WTC11 (cell line): Measurements from ENCODE around the gene SRPX2. TPM values are rescaled to one million over a fixed set of nuclear protein-coding genes. Genes with fewer than 3 reads are reported as not detected.

Experiments
- ATAC-seq: fragments of 200-7000 bp; cut with Tn5 transposase; 2 replicates; pipeline ENCODE4 v1.10.0; 2021; ENCODE audit warnings: mild to moderate bottlenecking, moderate library complexity
- CTCF ChIA-PET: fragments of 300-600 bp; sonication (Branson Sonifier 250); formaldehyde crosslinking; loops from one replicate; lab custom pipeline; 2021; ENCODE audit warnings: antibody characterized with exemption; lab: Charles Lee
- POLR2A ChIA-PET: fragments of 350-600 bp; sonication (Branson Sonifier 250); formaldehyde crosslinking; loops from one replicate; lab custom pipeline; 2021; ENCODE audit warnings: antibody characterized with exemption; lab: Charles Lee
- DNase-seq: peaks from one replicate; pipeline ENCODE4 v3.0.0; 2021; ENCODE audit warnings: low spot score
- H3K27ac Mint-ChIP-seq: 2 replicates; pipeline ENCODE4 v1.8.0; 2021; ENCODE audit warnings: mixed read lengths
- H3K27me3 Mint-ChIP-seq: 2 replicates; pipeline ENCODE4 v1.8.0; 2021; ENCODE audit warnings: low read depth, mild to moderate bottlenecking, moderate library complexity, mixed read lengths
- H3K36me3 Mint-ChIP-seq: 2 replicates; pipeline ENCODE4 v1.8.0; 2021; ENCODE audit warnings: mixed read lengths
- H3K4me1 Mint-ChIP-seq: 2 replicates; pipeline ENCODE4 v1.8.0; 2022; ENCODE audit warnings: mixed read lengths
- H3K4me3 Mint-ChIP-seq: 2 replicates; pipeline ENCODE4 v1.8.0; 2021; ENCODE audit warnings: mild to moderate bottlenecking, moderate library complexity, mixed read lengths
- H3K9me3 Mint-ChIP-seq: 2 replicates; pipeline ENCODE4 v1.8.0; 2021; ENCODE audit warnings: mixed read lengths
- ATF1 ChIP-seq: sonication (generic); formaldehyde crosslinking; IDR thresholded peaks from 2 replicates; pipeline ENCODE4 v1.8.1; 2023; ENCODE audit warnings: mild to moderate bottlenecking, moderate library complexity, missing genetic modification reagents
- ETV6 ChIP-seq: sonication (generic); formaldehyde crosslinking; IDR thresholded peaks from 2 replicates; pipeline ENCODE4 v1.8.1; 2022; ENCODE audit warnings: mild to moderate bottlenecking, missing genetic modification reagents
- HMGA2 ChIP-seq: fragments of 250-450 bp; sonication (Bioruptor Pico); IDR thresholded peaks from 2 replicates; pipeline ENCODE4 v1.4.0; 2021; ENCODE audit warnings: mild to moderate bottlenecking, moderate library complexity
- JAZF1 ChIP-seq: fragments of 250-450 bp; sonication (Bioruptor Pico); IDR thresholded peaks from 2 replicates; pipeline ENCODE4 v1.9.0; 2021; ENCODE audit warnings: moderate library complexity, mild to moderate bottlenecking, inconsistent platforms
- NR3C1 ChIP-seq: sonication (generic); formaldehyde crosslinking; conservative IDR thresholded peaks from 2 replicates; pipeline ENCODE4 v1.8.1; 2023; ENCODE audit warnings: low read depth, mild to moderate bottlenecking, missing genetic modification reagents
- PRRX2 ChIP-seq: fragments of 250-450 bp; sonication (Bioruptor Pico); IDR thresholded peaks from 2 replicates; pipeline ENCODE4 v1.8.0; 2021; ENCODE audit warnings: mild to moderate bottlenecking
- RORB ChIP-seq: fragments of 250-450 bp; sonication (Bioruptor Pico); IDR thresholded peaks from 2 replicates; pipeline ENCODE4 v1.9.0; 2021; ENCODE audit warnings: mild to moderate bottlenecking
- SMAD4 ChIP-seq: sonication (generic); formaldehyde crosslinking; IDR thresholded peaks from 2 replicates; pipeline ENCODE4 v1.8.0; 2022; ENCODE audit warnings: mild to moderate bottlenecking, missing genetic modification reagents
- SP1 ChIP-seq: sonication (generic); formaldehyde crosslinking; conservative IDR thresholded peaks from 2 replicates; pipeline ENCODE4 v1.8.1; 2022; ENCODE audit warnings: missing genetic modification reagents
- TCF7 ChIP-seq: sonication (generic); formaldehyde crosslinking; IDR thresholded peaks from 2 replicates; pipeline ENCODE4 v1.8.0; 2022; ENCODE audit warnings: mild to moderate bottlenecking, low read depth, missing genetic modification reagents, moderate library complexity
- TEAD4 ChIP-seq: sonication (generic); formaldehyde crosslinking; IDR thresholded peaks from 2 replicates; pipeline ENCODE4 v1.8.0; 2022; ENCODE audit warnings: mild to moderate bottlenecking, missing genetic modification reagents
- ZNF138 ChIP-seq: sonication (generic); formaldehyde crosslinking; conservative IDR thresholded peaks from 2 replicates; pipeline ENCODE4 v1.8.1; 2022; ENCODE audit warnings: mild to moderate bottlenecking, moderate library complexity, missing genetic modification reagents
- ZNF317 ChIP-seq: sonication (generic); formaldehyde crosslinking; IDR thresholded peaks from 2 replicates; pipeline ENCODE4 v1.8.1; 2023; ENCODE audit warnings: low read depth, mild to moderate bottlenecking, moderate library complexity, missing genetic modification reagents, borderline replicate concordance
- ZNF396 ChIP-seq: fragments of 250-450 bp; sonication (Bioruptor Pico); IDR thresholded peaks from 2 replicates; pipeline ENCODE4 v1.8.0; 2021; ENCODE audit warnings: mild to moderate bottlenecking, moderate library complexity, borderline replicate concordance
- ZNF671 ChIP-seq: fragments of 250-450 bp; sonication (Bioruptor Pico); IDR thresholded peaks from 2 replicates; pipeline ENCODE4 v1.8.0; 2021; ENCODE audit warnings: mild to moderate bottlenecking
- total RNA-seq: library from RNA; stranded (reverse); gene quantifications from 3 replicates; pipeline ENCODE4 v1.2.3, GENCODE V29; 2021
- TF ChIP-seq, protein P1 (sequence below): sonication (generic); formaldehyde crosslinking; IDR thresholded peaks from 2 replicates; pipeline ENCODE4 v1.8.1; 2023; ENCODE audit warnings: mild to moderate bottlenecking, missing genetic modification reagents, moderate library complexity
- TF ChIP-seq, protein P2 (sequence below): fragments of 200-600 bp; IDR thresholded peaks from 2 replicates; pipeline ENCODE4 v1.8.0; 2022; ENCODE audit warnings: antibody characterized with exemption
- TF ChIP-seq, protein P3 (sequence below): fragments of 250-450 bp; sonication (Bioruptor Pico); IDR thresholded peaks from 2 replicates; pipeline ENCODE4 v2.1.2; 2022; ENCODE audit warnings: mild to moderate bottlenecking, moderate library complexity
- TF ChIP-seq, protein P4 (sequence below): sonication (generic); formaldehyde crosslinking; IDR thresholded peaks from 2 replicates; pipeline ENCODE4 v1.8.1; 2022; ENCODE audit warnings: low read depth, missing genetic modification reagents, borderline replicate concordance
- TF ChIP-seq, protein P5 (sequence below): sonication (generic); formaldehyde crosslinking; IDR thresholded peaks from 2 replicates; pipeline ENCODE4 v1.8.0; 2022; ENCODE audit warnings: mild to moderate bottlenecking, missing genetic modification reagents

Gene SRPX2
- total RNA-seq, 1 experiment from 2014 or later = 0.24 TPM

DNA sequence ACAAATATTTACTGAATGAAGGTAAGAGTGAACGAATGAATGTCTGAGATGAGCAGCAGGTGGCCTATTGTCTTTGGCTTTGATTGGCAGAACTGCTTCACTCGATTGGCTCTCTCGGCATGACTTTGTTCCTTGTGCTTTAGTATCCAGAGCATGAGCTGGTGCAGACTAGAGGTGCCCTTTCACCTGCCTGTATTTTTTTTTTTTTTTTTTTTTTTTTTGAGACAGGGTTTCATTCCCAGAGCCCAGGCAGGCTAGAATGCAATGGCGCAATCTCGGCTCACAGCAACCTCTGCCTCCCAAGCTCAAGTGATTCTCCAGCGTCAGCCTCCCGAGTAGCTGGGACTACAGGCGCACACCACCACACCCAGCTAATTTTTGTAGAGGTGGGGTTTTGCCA is 38.9 kb downstream of the SRPX2 start:
- no peaks in the 10 kb centered on the region for H3K9me3 Mint-ChIP-seq
- no peak overlapping the region for H3K4me3 Mint-ChIP-seq
- no peak for TF ChIP-seq ETV6
- TF ChIP-seq ZNF138 (CRISPR knock-in tag) = no peak
- TF ChIP-seq SP1 = no peak
- no peak for TF ChIP-seq HMGA2 (CRISPR knock-in tag)
- TF ChIP-seq, protein P1, sequence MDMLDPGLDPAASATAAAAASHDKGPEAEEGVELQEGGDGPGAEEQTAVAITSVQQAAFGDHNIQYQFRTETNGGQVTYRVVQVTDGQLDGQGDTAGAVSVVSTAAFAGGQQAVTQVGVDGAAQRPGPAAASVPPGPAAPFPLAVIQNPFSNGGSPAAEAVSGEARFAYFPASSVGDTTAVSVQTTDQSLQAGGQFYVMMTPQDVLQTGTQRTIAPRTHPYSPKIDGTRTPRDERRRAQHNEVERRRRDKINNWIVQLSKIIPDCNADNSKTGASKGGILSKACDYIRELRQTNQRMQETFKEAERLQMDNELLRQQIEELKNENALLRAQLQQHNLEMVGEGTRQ (CRISPR knock-in tag) = no peak
- TF ChIP-seq ZNF317 = no peak
- H3K36me3 Mint-ChIP-seq = no peaks in the 10 kb centered on the region
- no peak for DNase-seq
- ChIA-PET POLR2A (no interaction called here), CTCF (interaction anchor here (0.6 to 7.1 kb wide), 3 partner anchors 12 to 85 kb away, joined by 3 to 167 read pairs (median 4); no protein-coding TSS in a partner anchor)
- no peak overlapping the region for H3K27ac Mint-ChIP-seq
- H3K27me3 Mint-ChIP-seq = no peaks in the 10 kb centered on the region; the same call in 1 of the 2 replicates
- H3K4me1 Mint-ChIP-seq = peaks cover 2% of the 10 kb centered on the region; the same call in 1 of the 2 replicates
- no peak for ATAC-seq

DNA sequence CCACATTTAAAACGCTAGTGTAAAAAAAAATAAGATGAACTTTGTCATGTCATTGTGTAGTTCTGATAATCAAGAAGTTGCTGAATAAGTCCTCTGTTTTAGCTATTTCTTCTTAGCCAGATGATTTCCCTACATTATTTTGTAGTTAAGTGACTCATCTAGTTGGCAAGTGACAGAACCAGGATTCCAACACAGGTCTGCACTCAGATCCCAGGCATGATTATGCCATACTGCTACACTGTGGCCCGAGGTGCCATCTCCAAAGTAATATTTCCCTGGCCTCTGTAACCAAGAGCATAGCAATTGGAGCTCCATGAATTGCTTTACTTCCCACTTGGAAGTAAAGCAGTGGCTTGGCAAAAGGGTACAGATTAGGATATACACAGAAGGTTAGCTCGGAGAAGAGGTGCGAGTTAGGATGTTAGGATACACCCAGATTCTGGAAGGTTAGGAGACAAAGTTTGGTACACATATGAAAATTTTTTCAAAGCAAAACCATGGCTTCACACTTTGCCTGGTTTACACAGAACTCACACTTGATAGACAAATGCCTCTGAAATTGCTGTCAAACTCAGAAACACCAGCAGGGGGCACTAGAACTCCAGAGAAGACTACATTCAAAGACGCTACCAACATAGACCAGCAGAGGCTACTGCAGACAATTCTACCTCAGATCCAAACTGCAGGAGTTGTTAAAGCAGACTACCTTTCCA is 41.4 kb downstream of the SRPX2 start:
- Mint-ChIP-seq H3K4me3 (no peak overlapping the region), H3K36me3 (no peaks in the 10 kb centered on the region), H3K27ac (no peak overlapping the region), H3K9me3 (no peaks in the 10 kb centered on the region), H3K27me3 (no peaks in the 10 kb centered on the region; the same call in 1 of the 2 replicates), H3K4me1 (no peaks in the 10 kb centered on the region)
- ATAC-seq (peak; percentile 76), DNase-seq (peak; percentile 67)
- TF ChIP-seq JAZF1 (CRISPR knock-in tag) = no peak
- TF ChIP-seq NR3C1 (CRISPR knock-in tag) = no peak
- TF ChIP-seq PRRX2 = no peak
- TF ChIP-seq, protein P2, sequence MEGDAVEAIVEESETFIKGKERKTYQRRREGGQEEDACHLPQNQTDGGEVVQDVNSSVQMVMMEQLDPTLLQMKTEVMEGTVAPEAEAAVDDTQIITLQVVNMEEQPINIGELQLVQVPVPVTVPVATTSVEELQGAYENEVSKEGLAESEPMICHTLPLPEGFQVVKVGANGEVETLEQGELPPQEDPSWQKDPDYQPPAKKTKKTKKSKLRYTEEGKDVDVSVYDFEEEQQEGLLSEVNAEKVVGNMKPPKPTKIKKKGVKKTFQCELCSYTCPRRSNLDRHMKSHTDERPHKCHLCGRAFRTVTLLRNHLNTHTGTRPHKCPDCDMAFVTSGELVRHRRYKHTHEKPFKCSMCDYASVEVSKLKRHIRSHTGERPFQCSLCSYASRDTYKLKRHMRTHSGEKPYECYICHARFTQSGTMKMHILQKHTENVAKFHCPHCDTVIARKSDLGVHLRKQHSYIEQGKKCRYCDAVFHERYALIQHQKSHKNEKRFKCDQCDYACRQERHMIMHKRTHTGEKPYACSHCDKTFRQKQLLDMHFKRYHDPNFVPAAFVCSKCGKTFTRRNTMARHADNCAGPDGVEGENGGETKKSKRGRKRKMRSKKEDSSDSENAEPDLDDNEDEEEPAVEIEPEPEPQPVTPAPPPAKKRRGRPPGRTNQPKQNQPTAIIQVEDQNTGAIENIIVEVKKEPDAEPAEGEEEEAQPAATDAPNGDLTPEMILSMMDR = peak; percentile 51
- POLR2A ChIA-PET = interaction anchor here (0.7 kb wide), 1 partner anchor 11 kb away, joined by 5 read pairs; no protein-coding TSS in a partner anchor
- CTCF ChIA-PET = interaction anchor here (0.6 to 7.1 kb wide), 10 partner anchors 11 to 317 kb away, joined by 3 to 167 read pairs (median 4); partner anchors contain the start of gene SYTL4

- no peak overlapping the region for H3K27ac Mint-ChIP-seq
- DNase-seq (no peak), ATAC-seq (no peak)
- TF ChIP-seq ZNF396 (no peak), TEAD4 (CRISPR knock-in tag) (no peak), ZNF671 (CRISPR knock-in tag) (no peak), ATF1 (CRISPR knock-in tag) (no peak), RORB (no peak), PRRX2 (no peak), SMAD4 (no peak), TCF7 (no peak), NR3C1 (CRISPR knock-in tag) (no peak)
- TF ChIP-seq, protein P3, sequence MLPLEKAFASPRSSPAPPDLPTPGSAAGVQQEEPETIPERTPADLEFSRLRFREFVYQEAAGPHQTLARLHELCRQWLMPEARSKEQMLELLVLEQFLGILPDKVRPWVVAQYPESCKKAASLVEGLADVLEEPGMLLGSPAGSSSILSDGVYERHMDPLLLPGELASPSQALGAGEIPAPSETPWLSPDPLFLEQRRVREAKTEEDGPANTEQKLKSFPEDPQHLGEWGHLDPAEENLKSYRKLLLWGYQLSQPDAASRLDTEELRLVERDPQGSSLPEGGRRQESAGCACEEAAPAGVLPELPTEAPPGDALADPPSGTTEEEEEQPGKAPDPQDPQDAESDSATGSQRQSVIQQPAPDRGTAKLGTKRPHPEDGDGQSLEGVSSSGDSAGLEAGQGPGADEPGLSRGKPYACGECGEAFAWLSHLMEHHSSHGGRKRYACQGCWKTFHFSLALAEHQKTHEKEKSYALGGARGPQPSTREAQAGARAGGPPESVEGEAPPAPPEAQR (CRISPR knock-in tag) = no peak
- TF ChIP-seq, protein P4, sequence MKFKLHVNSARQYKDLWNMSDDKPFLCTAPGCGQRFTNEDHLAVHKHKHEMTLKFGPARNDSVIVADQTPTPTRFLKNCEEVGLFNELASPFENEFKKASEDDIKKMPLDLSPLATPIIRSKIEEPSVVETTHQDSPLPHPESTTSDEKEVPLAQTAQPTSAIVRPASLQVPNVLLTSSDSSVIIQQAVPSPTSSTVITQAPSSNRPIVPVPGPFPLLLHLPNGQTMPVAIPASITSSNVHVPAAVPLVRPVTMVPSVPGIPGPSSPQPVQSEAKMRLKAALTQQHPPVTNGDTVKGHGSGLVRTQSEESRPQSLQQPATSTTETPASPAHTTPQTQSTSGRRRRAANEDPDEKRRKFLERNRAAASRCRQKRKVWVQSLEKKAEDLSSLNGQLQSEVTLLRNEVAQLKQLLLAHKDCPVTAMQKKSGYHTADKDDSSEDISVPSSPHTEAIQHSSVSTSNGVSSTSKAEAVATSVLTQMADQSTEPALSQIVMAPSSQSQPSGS = no peak
- TF ChIP-seq, protein P5, sequence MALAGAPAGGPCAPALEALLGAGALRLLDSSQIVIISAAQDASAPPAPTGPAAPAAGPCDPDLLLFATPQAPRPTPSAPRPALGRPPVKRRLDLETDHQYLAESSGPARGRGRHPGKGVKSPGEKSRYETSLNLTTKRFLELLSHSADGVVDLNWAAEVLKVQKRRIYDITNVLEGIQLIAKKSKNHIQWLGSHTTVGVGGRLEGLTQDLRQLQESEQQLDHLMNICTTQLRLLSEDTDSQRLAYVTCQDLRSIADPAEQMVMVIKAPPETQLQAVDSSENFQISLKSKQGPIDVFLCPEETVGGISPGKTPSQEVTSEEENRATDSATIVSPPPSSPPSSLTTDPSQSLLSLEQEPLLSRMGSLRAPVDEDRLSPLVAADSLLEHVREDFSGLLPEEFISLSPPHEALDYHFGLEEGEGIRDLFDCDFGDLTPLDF = no peak
- H3K27me3 Mint-ChIP-seq = no peaks in the 10 kb centered on the region; the same call in 1 of the 2 replicates
- no peak overlapping the region for H3K4me3 Mint-ChIP-seq
- no peaks in the 10 kb centered on the region for H3K36me3 Mint-ChIP-seq
- POLR2A ChIA-PET = no interaction called here
- H3K9me3 Mint-ChIP-seq = no peaks in the 10 kb centered on the region
- no peaks in the 10 kb centered on the region for H3K4me1 Mint-ChIP-seq
- CTCF ChIA-PET = interaction anchor here (0.7 to 7.1 kb wide), 7 partner anchors 14 to 318 kb away, joined by 3 to 167 read pairs (median 4); partner anchors contain the start of gene SYTL4
Measured at GRCh38 chrX:100685997-100686305, 42.0 kb downstream of the SRPX2 start.
